Heart left ventricle (tissue), 13 donors: ENCODE measurements around the gene MAP1LC3B.

Experiments used
- CTCF ChIP-seq, 12 donors: fragments of 200-600 bp; sonication (generic) in 4 of 12; IDR thresholded peaks; one replicate each; pipeline versions ENCODE4 v1.5.0 to v1.8.0; 2018 to 2022; ENCODE audit warnings: antibody characterized with exemption in 12 of 12, mild to moderate bottlenecking in 5 of 12
- POLR2A ChIP-seq, 2 donors: fragments of 450-650 bp; IDR thresholded peaks; one replicate each; pipeline ENCODE4 v1.6.1; 2017; ENCODE audit warnings: antibody characterized with exemption in 2 of 2, mild to moderate bottlenecking in 2 of 2, moderate library complexity in 2 of 2
- donor health status: ischemic (EF 13 %, LVEDD 7.1; RV severe dilation, severe dysfunction).
- donor health status: DM: no; HTN: yes; CAD: no.
- donor health status: DM: no; HTN: no; CAD: no.
- donor health status: ischemic (EF 25% LVEDD 6.9; RV normal size, moderate dysfunction).
- donor health status: ischemic (EF 25% LVEDD 5.7; RV mildly dilated, moderate dysfunction).
- donor health status: ischemic (EF 35%, LVEDD 5.7; RV mildly dilated, moderate dysfunction).
- donor health status: nonischemic (EF 11% LVEDD 7.7; RV severe dilation, severe dysfunction).
- donor health status: DM: yes; HTN: yes; CAD: no.
- donor health status: PGD.
- donor health status: ischemic (EF 29% LVEDD 5.4; RV normal size, mild dysfunction).
- donor health status: nonischemic (EF 23%, LVEDD 6.1; RV moderate dilation, normal function).

GRCh38 chr16:87380403-87380802, 11.7 kb upstream of the MAP1LC3B start:
- TF ChIP-seq CTCF (IDR thresholded peaks at IDR 0.05): no peak
- TF ChIP-seq POLR2A (IDR thresholded peaks at IDR 0.05): no peak
